Body of pancreas (tissue), 4 donors: ENCODE measurements around the gene MROH7. TPM values are rescaled to one million over a fixed set of nuclear protein-coding genes. Genes with fewer than 3 reads are reported as not detected.

Source experiments
- ATAC-seq: fragments of 150-250 bp; one replicate; pipeline ENCODE4 v1.9.1; 2016
- DNase-seq, 4 donors: peaks; one replicate each; pipeline ENCODE4 v3.0.0-alpha.2; 2019
- H3K27ac ChIP-seq, 4 donors: fragments of 200-600 bp; sonication (generic); 1 replicate in 3 of 4; 2 replicates in 1 of 4; pipeline versions ENCODE4 v1.5.1 to v1.6.1; 2016 to 2019; ENCODE audit warnings: mild to moderate bottlenecking in 1 of 4, mixed read lengths in 1 of 4, moderate library complexity in 1 of 4
- H3K27me3 ChIP-seq, 2 donors: fragments of 200-600 bp; sonication (generic); one replicate each; pipeline ENCODE4 v1.6.0; 2016; ENCODE audit warnings: mild to moderate bottlenecking in 1 of 2
- H3K36me3 ChIP-seq, 2 donors: fragments of 200-600 bp; sonication (generic); replicated peaks in 1 of 2; 2 replicates each; pipeline ENCODE4 v1.5.1; 2016; ENCODE audit warnings: low read depth in 2 of 2; ENCODE audit not compliant: insufficient read depth in 1 of 2
- H3K4me1 ChIP-seq: fragments of 200-600 bp; sonication (generic); one replicate; pipeline ENCODE4 v1.6.0; 2016
- H3K4me3 ChIP-seq, 2 donors: fragments of 200-600 bp; sonication (generic); 1 replicate in 1 of 2; 2 replicates in 1 of 2; pipeline ENCODE4 v1.5.1; 2016 to 2019
- H3K9me3 ChIP-seq, 3 donors: fragments of 200-600 bp; sonication (generic); 1 replicate in 2 of 3; 2 replicates in 1 of 3; pipeline ENCODE4 v1.5.1; 2016
- CTCF ChIP-seq, 7 experiments: fragments of 450-650 bp in 4 of 7; fragments of 200-600 bp in 3 of 7; sonication (generic) in 3 of 7; IDR thresholded peaks; one replicate each; pipeline ENCODE4 v1.5.1; 2016 to 2019; ENCODE audit warnings: antibody characterized with exemption in 7 of 7
- POLR2A ChIP-seq, 3 donors: fragments of 450-650 bp; IDR thresholded peaks; one replicate each; pipeline ENCODE4 v1.6.1; 2016; ENCODE audit warnings: antibody characterized with exemption in 3 of 3, mild to moderate bottlenecking in 2 of 3
- WGBS, 2 donors: methylation state at CpG; one replicate each; pipeline ENCODE4 v1.1.5; 2017; 5-methylcytosine and 5-hydroxymethylcytosine counted together
- intact Hi-C: fragments of 100-400 bp; cut with DNase I; formaldehyde crosslinking; loops from one replicate; pipeline ENCODE4 v1.15.1; 2023
- total RNA-seq, 2 donors: library from RNA; depleted of rRNA; stranded (reverse); fragments of >200 nt; gene quantifications; one replicate each; pipeline ENCODE4 v1.1.0, GENCODE V29; 2016

The MROH7 gene
- total RNA-seq, 2 donors from 2014 or later = 0.66 to 2.6 TPM

GRCh38 chr1:54686155-54686554 lies 44.6 kb downstream of the MROH7 start:
- no peak for TF ChIP-seq POLR2A (IDR thresholded peaks at IDR 0.05)
- no peak for TF ChIP-seq CTCF (IDR thresholded peaks at IDR 0.05)
- WGBS, 2 donors = 77 to 86% methylated on average over 5 to 11 of the region's 11 CpGs
- intact Hi-C loops = no loop called here

GRCh38 chr1:54694771-54695170 lies 53.2 kb downstream of the MROH7 start:
- no peak overlapping the region for H3K27ac ChIP-seq
- TF ChIP-seq CTCF (IDR thresholded peaks at IDR 0.05) (no peak), POLR2A (IDR thresholded peaks at IDR 0.05) (no peak)
- H3K36me3 ChIP-seq = no peaks in the 10 kb centered on the region
- no peaks in the 10 kb centered on the region for H3K4me1 ChIP-seq
- H3K9me3 ChIP-seq = no peaks in the 10 kb centered on the region
- no peak for ATAC-seq
- no peak for DNase-seq
- H3K27me3 ChIP-seq = no peaks in the 10 kb centered on the region
- intact Hi-C loops = no loop called here
- 60 to 69% methylated on average over 8 of the region's 8 CpGs for WGBS, 2 donors
- no peak overlapping the region for H3K4me3 ChIP-seq

More at GRCh38 chr1:54686155-54686554, 44.6 kb downstream of the MROH7 start:
- no peak for ATAC-seq
- H3K36me3 ChIP-seq = no peaks in the 10 kb centered on the region
- H3K9me3 ChIP-seq = no peaks in the 10 kb centered on the region
- no peaks in the 10 kb centered on the region for H3K4me1 ChIP-seq
- DNase-seq = no peak
- no peaks in the 10 kb centered on the region for H3K27me3 ChIP-seq
- no peak overlapping the region for H3K27ac ChIP-seq
- H3K4me3 ChIP-seq = no peak overlapping the region

- ATAC-seq (no peak), DNase-seq (no peak)
- no peaks in the 10 kb centered on the region for H3K9me3 ChIP-seq
- H3K4me1 ChIP-seq = no peaks in the 10 kb centered on the region
- no peak overlapping the region for H3K27ac ChIP-seq
- 75 to 79% methylated on average over 15 of the region's 15 CpGs for WGBS, 2 donors
- no peaks in the 10 kb centered on the region for H3K36me3 ChIP-seq
- intact Hi-C loops = no loop called here
- no peaks in the 10 kb centered on the region for H3K27me3 ChIP-seq
- no peak for TF ChIP-seq CTCF (IDR thresholded peaks at IDR 0.05)
- no peak for TF ChIP-seq POLR2A (IDR thresholded peaks at IDR 0.05)
- H3K4me3 ChIP-seq = no peak overlapping the region
Observed at GRCh38 chr1:54695221-54695620, 53.6 kb downstream of the MROH7 start.

GRCh38 chr1:54695764-54696163 lies 54.2 kb downstream of the MROH7 start:
- Histone ChIP-seq H3K9me3 (no peaks in the 10 kb centered on the region), H3K4me3 (no peak overlapping the region), H3K4me1 (no peaks in the 10 kb centered on the region), H3K27ac (no peak overlapping the region), H3K27me3 (no peaks in the 10 kb centered on the region), H3K36me3 (no peaks in the 10 kb centered on the region)
- ATAC-seq (no peak), DNase-seq (no peak)
- TF ChIP-seq POLR2A (IDR thresholded peaks at IDR 0.05) (no peak), CTCF (IDR thresholded peaks at IDR 0.05) (no peak)
- 60 to 75% methylated on average over 1 of the region's 1 CpG for WGBS, 2 donors
- intact Hi-C loops = no loop called here

GRCh38 chr1:54696262-54696661 lies 54.7 kb downstream of the MROH7 start:
- Histone ChIP-seq H3K27ac (no peak overlapping the region), H3K9me3 (no peaks in the 10 kb centered on the region), H3K36me3 (no peaks in the 10 kb centered on the region), H3K4me3 (no peak overlapping the region), H3K27me3 (no peaks in the 10 kb centered on the region), H3K4me1 (no peaks in the 10 kb centered on the region)
- DNase-seq = no peak
- TF ChIP-seq CTCF (IDR thresholded peaks at IDR 0.05) (no peak), POLR2A (IDR thresholded peaks at IDR 0.05) (no peak)
- intact Hi-C loops = no loop called here
- WGBS, 2 donors = 80 to 84% methylated on average over 3 of the region's 3 CpGs
- no peak for ATAC-seq
